IPS-NIHi7 (cell line): ENCODE measurements around the gene SPANXN4.

Experiments used
- DNase-seq: peaks from one replicate; pipeline ENCODE4 v3.0.0; 2012; ENCODE audit warnings: mixed read lengths; ENCODE audit errors: extremely low spot score

SPANXN4 gene

GRCh38 chrX:143025628-143026027, at the start of gene SPANXN4:
Gene SPANXN4, plus strand, starts transcription at chrX:143025928. Its CDS starts 87 bp downstream, at chrX:143026015.
- no peak for DNase-seq

- DNase-seq = no peak
Observed at GRCh38 chrX:142977128-142977914, 48.4 kb upstream of the SPANXN4 start.

- no peak for DNase-seq
Observed at GRCh38 chrX:142978130-142978684, 47.5 kb upstream of the SPANXN4 start.

GRCh38 chrX:142982679-142983078, 43.0 kb upstream of the SPANXN4 start:
- no peak for DNase-seq

- DNase-seq = no peak
Observed at GRCh38 chrX:142994988-142995387, 30.7 kb upstream of the SPANXN4 start.

- no peak for DNase-seq
Observed at GRCh38 chrX:142998447-142999198, 27.1 kb upstream of the SPANXN4 start.

GRCh38 chrX:142999199-142999701, 26.5 kb upstream of the SPANXN4 start:
- DNase-seq = no peak

GRCh38 chrX:143002206-143002605, 23.5 kb upstream of the SPANXN4 start:
- no peak for DNase-seq

GRCh38 chrX:143017272-143017671, 8.5 kb upstream of the SPANXN4 start:
- no peak for DNase-seq

GRCh38 chrX:143027275-143027674, 1.5 kb downstream of the SPANXN4 start:
- no peak for DNase-seq

- no peak for DNase-seq
Observed at GRCh38 chrX:143047511-143047910, 21.8 kb downstream of the SPANXN4 start.

GRCh38 chrX:143058120-143058519, 32.4 kb downstream of the SPANXN4 start:
- no peak for DNase-seq

- DNase-seq = no peak
Observed at GRCh38 chrX:143081231-143081630, 55.5 kb downstream of the SPANXN4 start.

- DNase-seq = no peak
Observed at GRCh38 chrX:143082537-143082936, 56.8 kb downstream of the SPANXN4 start.
